IMR-90 (cell line): ENCODE data around the gene CCL13. TPM values are rescaled to one million over a fixed set of nuclear protein-coding genes. Genes with fewer than 3 reads are reported as not detected.

ENCODE experiments used
- ATAC-seq: fragments of 200-7000 bp; cut with Tn5 transposase; 2 replicates; pipeline ENCODE4 v1.9.1; 2020; ENCODE audit warnings: low read depth, mild to moderate bottlenecking, moderate library complexity
- BruUV-seq: library from RNA; stranded (reverse); fragments of 400-500 nt; replicated peaks from 2 replicates; lab custom pipeline; 2021; lab: Mats Ljungman, UMichigan
- CTCF ChIA-PET: fragments of 300-600 bp; formaldehyde crosslinking; extraction: SDS; loops from one replicate; lab custom pipeline; 2021; ENCODE audit warnings: antibody characterized with exemption; lab: Yijun Ruan, JAX
- POLR2A ChIA-PET: fragments of 300-600 bp; sonication (Branson Sonifier 250); formaldehyde crosslinking; loops from one replicate; lab custom pipeline; 2022; ENCODE audit warnings: antibody characterized with exemption; ENCODE audit not compliant: unreplicated experiment; lab: Charles Lee
- DNase-seq: peaks from one replicate; pipeline ENCODE4 v3.0.0; 2013
- H2AFZ ChIP-seq: replicated peaks from 2 replicates; pipeline ENCODE3; 2013; ENCODE audit warnings: low read length, mild to moderate bottlenecking; ENCODE audit not compliant: poor library complexity
- H2AK5ac ChIP-seq: 2 replicates; pipeline ENCODE4 v1.6.1; 2013; ENCODE audit warnings: low read depth, low read length, inconsistent platforms
- H2AK9ac ChIP-seq: replicated peaks from 2 replicates; pipeline ENCODE3; 2013; ENCODE audit warnings: mild to moderate bottlenecking, low read depth, low read length, moderate library complexity; ENCODE audit not compliant: poor library complexity
- H2BK120ac ChIP-seq: 2 replicates; pipeline ENCODE4 v1.6.1; 2013; ENCODE audit warnings: low read depth, low read length, inconsistent platforms
- H2BK15ac ChIP-seq: 3 replicates; pipeline ENCODE4 v1.6.1; 2013; ENCODE audit warnings: low read depth, low read length, inconsistent platforms
- H2BK20ac ChIP-seq: 2 replicates; pipeline ENCODE4 v1.6.1; 2013; ENCODE audit warnings: low read depth, mild to moderate bottlenecking, inconsistent platforms, low read length, moderate library complexity
- H2BK5ac ChIP-seq: 2 replicates; pipeline ENCODE4 v1.6.1; 2013; ENCODE audit warnings: mild to moderate bottlenecking, low read depth, low read length, inconsistent platforms; ENCODE audit not compliant: poor library complexity, severe bottlenecking
- H3K14ac ChIP-seq: replicated peaks from 2 replicates; pipeline ENCODE4 v1.6.1; 2013; ENCODE audit warnings: low read depth, low read length, inconsistent platforms
- H3K18ac ChIP-seq: 2 replicates; pipeline ENCODE4 v1.6.1; 2013; ENCODE audit warnings: low read depth, low read length, control low read depth
- H3K23ac ChIP-seq: 2 replicates; pipeline ENCODE4 v1.6.1; 2013; ENCODE audit warnings: low read depth, low read length, inconsistent platforms
- H3K27ac ChIP-seq: 2 replicates; pipeline ENCODE4 v1.5.1; 2013; ENCODE audit warnings: mild to moderate bottlenecking, control low read depth, low read length; ENCODE audit not compliant: insufficient read depth
- H3K27me3 ChIP-seq: 2 replicates; pipeline ENCODE4 v1.6.1; 2013; ENCODE audit warnings: low read length; ENCODE audit not compliant: control insufficient read depth, insufficient read depth
- H3K36me3 ChIP-seq: 2 replicates; pipeline ENCODE4 v1.6.1; 2013; ENCODE audit warnings: low read length, mixed read lengths; ENCODE audit not compliant: control insufficient read depth, insufficient read depth
- H3K4ac ChIP-seq: 2 replicates; pipeline ENCODE4 v1.6.1; 2013; ENCODE audit warnings: low read depth, low read length, inconsistent platforms
- H3K4me1 ChIP-seq: 2 replicates; pipeline ENCODE4 v1.6.1; 2013; ENCODE audit warnings: low read length, mixed read lengths; ENCODE audit not compliant: control insufficient read depth, insufficient read depth
- H3K4me2 ChIP-seq: 2 replicates; pipeline ENCODE4 v1.6.1; 2013; ENCODE audit warnings: low read depth, mild to moderate bottlenecking, control low read depth, low read length, moderate library complexity
- H3K4me3 ChIP-seq: 2 replicates; pipeline ENCODE4 v1.5.1; 2013; ENCODE audit warnings: low read depth, mild to moderate bottlenecking, control low read depth, low read length, moderate library complexity; ENCODE audit not compliant: insufficient read depth
- H3K56ac ChIP-seq: 2 replicates; pipeline ENCODE4 v1.6.1; 2013; ENCODE audit warnings: low read length, inconsistent platforms; ENCODE audit not compliant: insufficient read depth; ENCODE audit errors: extremely low read depth
- H3K79me1 ChIP-seq, 2 experiments: 2 replicates each; pipeline ENCODE4 v1.6.1; 2013; ENCODE audit warnings: low read length in 2 of 2, inconsistent platforms in 1 of 2, low read depth in 1 of 2
- H3K9ac ChIP-seq: 2 replicates; pipeline ENCODE4 v1.6.1; 2013; ENCODE audit warnings: low read depth, low read length, control low read depth
- H3K9me1 ChIP-seq: 2 replicates; pipeline ENCODE4 v1.6.1; 2013; ENCODE audit warnings: low read length, inconsistent platforms; ENCODE audit not compliant: insufficient read depth
- H3K9me3 ChIP-seq: 2 replicates; pipeline ENCODE4 v1.6.1; 2013; ENCODE audit warnings: low read length; ENCODE audit not compliant: control insufficient read depth, insufficient read depth
- H4K20me1 ChIP-seq: 2 replicates; pipeline ENCODE4 v1.6.1; 2013; ENCODE audit warnings: low read length, inconsistent platforms; ENCODE audit not compliant: insufficient read depth
- H4K5ac ChIP-seq: 2 replicates; pipeline ENCODE4 v1.6.1; 2013; ENCODE audit warnings: mild to moderate bottlenecking, low read depth, low read length, control low read depth
- H4K8ac ChIP-seq, 2 experiments: 2 replicates each; pipeline ENCODE4 v1.6.1; 2013; ENCODE audit warnings: low read depth in 2 of 2, low read length in 2 of 2, control low read depth in 1 of 2, inconsistent platforms in 1 of 2
- H4K91ac ChIP-seq: 2 replicates; pipeline ENCODE4 v1.6.1; 2013; ENCODE audit warnings: low read depth, low read length, inconsistent platforms; ENCODE audit not compliant: insufficient read depth
- CEBPB ChIP-seq: IDR thresholded peaks from 2 replicates; pipeline ENCODE4 v1.6.1; 2012; ENCODE audit warnings: low read depth, low read length, improper control_type of control experiment
- MAZ ChIP-seq: IDR thresholded peaks from 2 replicates; pipeline ENCODE4 v1.6.1; 2012; ENCODE audit warnings: low read depth, mild to moderate bottlenecking, low read length, improper control_type of control experiment, moderate library complexity, borderline replicate concordance
- NFE2L2 ChIP-seq: fragments of 150-350 bp; IDR thresholded peaks from 2 replicates; pipeline ENCODE4 v1.6.1; 2016; ENCODE audit warnings: low read depth, mild to moderate bottlenecking, low read length
- WGBS, 2 experiments: methylation state at CpG; one replicate each; pipeline versions ENCODE4 v1.1.5 to v1.1.7; 2013; ENCODE audit warnings: missing lambda C conversion rate in 2 of 2; ENCODE audit not compliant: insufficient read length in 1 of 2; ENCODE audit errors: extremely low coverage in 2 of 2; 5-methylcytosine and 5-hydroxymethylcytosine counted together
- dilution Hi-C: fragments of 300-500 bp; cut with HindIII; formaldehyde crosslinking; loops from one replicate; pipeline ENCODE4 v1.14.3; 2018; ENCODE audit warnings: low sequenced_read_pairs; ENCODE audit not compliant: unreplicated experiment
- in situ Hi-C: fragments of 300-500 bp; cut with MboI; formaldehyde crosslinking; loops from 3 replicates; pipeline ENCODE4 v1.14.3; 2019; ENCODE audit warnings: low sequenced_read_pairs, inconsistent platforms, mixed read lengths
- intact Hi-C: fragments of 100-400 bp; cut with micrococcal nuclease; formaldehyde crosslinking; loops from 2 replicates; pipeline ENCODE4 v1.10.0; 2022
- polyA plus RNA-seq, 3 experiments: library from polyadenylated mRNA; depleted of rRNA; stranded (reverse); fragments of >200 nt; gene quantifications; 2 replicates each; pipeline ENCODE4 v1.2.3, GENCODE V29; 2012; ENCODE audit warnings: low replicate concordance in 1 of 3
- total RNA-seq: library from RNA; depleted of rRNA; stranded (reverse); fragments of >200 nt; gene quantifications from 2 replicates; pipeline ENCODE4 v1.2.3, GENCODE V29; 2012

The CCL13 gene
- total and polyA plus RNA-seq, 2 of the 4 experiments (the other 2 are of a cell fraction): 0.18 TPM; not detected in 1

DNA sequence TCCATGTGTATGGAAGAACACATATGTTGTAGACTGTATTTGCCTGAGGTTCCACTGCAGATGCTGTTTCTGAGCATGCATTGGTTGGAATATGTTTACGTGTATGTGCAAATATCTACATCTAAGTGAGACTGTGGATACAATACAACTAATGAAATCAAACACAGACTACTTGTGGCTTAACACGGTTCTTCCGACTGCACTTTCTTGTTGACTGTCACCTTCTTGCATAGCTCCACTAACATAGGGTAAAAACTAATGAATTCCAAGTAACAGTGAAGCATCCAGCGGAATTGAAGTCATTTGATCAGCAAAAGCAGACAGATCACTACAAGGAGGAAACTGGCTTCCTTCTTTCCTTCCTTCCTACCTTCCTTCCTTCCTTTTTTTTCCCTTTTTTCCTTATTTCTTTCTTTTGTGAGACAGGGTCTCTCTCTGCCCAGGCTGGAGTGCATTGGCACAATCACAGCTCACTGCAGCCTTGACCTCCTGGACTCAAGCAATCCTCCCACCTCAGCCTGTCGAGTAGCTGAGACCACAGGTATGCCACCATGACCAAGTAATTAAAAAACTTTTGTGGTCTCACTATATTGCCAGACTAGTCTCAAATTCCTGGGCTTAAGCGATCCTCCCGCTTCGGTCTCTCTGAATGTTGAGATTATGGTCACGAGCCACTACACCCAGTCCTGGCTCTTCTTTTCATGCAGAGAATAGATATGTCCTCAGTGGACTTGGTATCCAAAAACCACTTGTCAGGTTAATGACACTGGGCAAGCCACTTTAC, 28.7 kb downstream of the CCL13 start:
- no TSS peak for BruUV-seq
- dilution Hi-C loops: no loop called here
- Histone ChIP-seq H3K9me3 (no peaks in the 10 kb centered on the region), H3K4me2 (no peak overlapping the region), H3K56ac (no peak overlapping the region), H4K91ac (no peak overlapping the region), H3K79me1 (no peaks in the 10 kb centered on the region), H4K8ac (no peak overlapping the region), H3K36me3 (no peaks in the 10 kb centered on the region), H3K18ac (no peak overlapping the region), H2AK5ac (no peak overlapping the region), H3K23ac (no peak overlapping the region), H2AK9ac (no peak overlapping the region), H2BK5ac (no peak overlapping the region), H2BK120ac (no peak overlapping the region), H4K20me1 (no peaks in the 10 kb centered on the region; the same call in 1 of the 2 replicates), H3K4me3 (no peak overlapping the region), H3K9me1 (no peaks in the 10 kb centered on the region; the same call in 1 of the 2 replicates), H3K4me1 (peaks cover 8% of the 10 kb centered on the region), H3K27ac (no peak overlapping the region), H3K9ac (no peak overlapping the region), H3K14ac (no peak overlapping the region), H4K5ac (no peak overlapping the region), H2AFZ (no peak overlapping the region), H3K27me3 (peaks cover 5% of the 10 kb centered on the region; the same call in 1 of the 2 replicates), H3K4ac (no peak overlapping the region), H2BK20ac (no peak overlapping the region), H2BK15ac (no peak overlapping the region)
- DNase-seq: no peak
- ChIA-PET CTCF (interaction anchor here (1.4 kb wide), 1 partner anchor 13 kb away, joined by 4 read pairs; no protein-coding TSS in a partner anchor), POLR2A (no interaction called here)
- TF ChIP-seq MAZ (no peak), NFE2L2 (no peak), CEBPB (no peak)
- no peak for ATAC-seq
- intact Hi-C loops: no loop called here
- in situ Hi-C loops: no loop called here
- WGBS, 2 experiments: 63% methylated on average over 5 of the region's 9 CpGs; no CpG with 5 or more reads in 1 of the 2 experiments
